HFF-Myc (cell line): ENCODE data around the gene INPP5J.

Experiments used
- DNase-seq: peaks from one replicate; pipeline ENCODE4 v3.0.0-alpha.2; 2011; ENCODE audit warnings: low read depth; ENCODE audit errors: extremely low read depth
- H3K4me3 ChIP-seq: replicated peaks from 2 replicates; pipeline ENCODE4 v1.5.1; 2011; ENCODE audit warnings: low read depth, mild to moderate bottlenecking, control low read depth, low read length
- TF ChIP-seq, protein P1 (sequence below): IDR thresholded peaks from 2 replicates; pipeline ENCODE4 v1.5.1; 2012; ENCODE audit warnings: mild to moderate bottlenecking, low read depth, low read length, control low read depth; ENCODE audit errors: missing control alignments

Gene INPP5J

GRCh38 chr22:31144223-31144622 is 21.5 kb downstream of the INPP5J start:
- no peak for DNase-seq
- no peak overlapping the region for H3K4me3 ChIP-seq
- TF ChIP-seq, protein P1, sequence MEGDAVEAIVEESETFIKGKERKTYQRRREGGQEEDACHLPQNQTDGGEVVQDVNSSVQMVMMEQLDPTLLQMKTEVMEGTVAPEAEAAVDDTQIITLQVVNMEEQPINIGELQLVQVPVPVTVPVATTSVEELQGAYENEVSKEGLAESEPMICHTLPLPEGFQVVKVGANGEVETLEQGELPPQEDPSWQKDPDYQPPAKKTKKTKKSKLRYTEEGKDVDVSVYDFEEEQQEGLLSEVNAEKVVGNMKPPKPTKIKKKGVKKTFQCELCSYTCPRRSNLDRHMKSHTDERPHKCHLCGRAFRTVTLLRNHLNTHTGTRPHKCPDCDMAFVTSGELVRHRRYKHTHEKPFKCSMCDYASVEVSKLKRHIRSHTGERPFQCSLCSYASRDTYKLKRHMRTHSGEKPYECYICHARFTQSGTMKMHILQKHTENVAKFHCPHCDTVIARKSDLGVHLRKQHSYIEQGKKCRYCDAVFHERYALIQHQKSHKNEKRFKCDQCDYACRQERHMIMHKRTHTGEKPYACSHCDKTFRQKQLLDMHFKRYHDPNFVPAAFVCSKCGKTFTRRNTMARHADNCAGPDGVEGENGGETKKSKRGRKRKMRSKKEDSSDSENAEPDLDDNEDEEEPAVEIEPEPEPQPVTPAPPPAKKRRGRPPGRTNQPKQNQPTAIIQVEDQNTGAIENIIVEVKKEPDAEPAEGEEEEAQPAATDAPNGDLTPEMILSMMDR: no peak

- no peak overlapping the region for H3K4me3 ChIP-seq
- TF ChIP-seq, protein P1: no peak
- DNase-seq: no peak
These were observed 25.7 kb downstream of the INPP5J start for GRCh38 chr22:31148488-31148887.

GRCh38 chr22:31148953-31149627 is 26.3 kb downstream of the INPP5J start:
- TF ChIP-seq, protein P1: peak; percentile 99
- DNase-seq: no peak
- no peak overlapping the region for H3K4me3 ChIP-seq

DNA sequence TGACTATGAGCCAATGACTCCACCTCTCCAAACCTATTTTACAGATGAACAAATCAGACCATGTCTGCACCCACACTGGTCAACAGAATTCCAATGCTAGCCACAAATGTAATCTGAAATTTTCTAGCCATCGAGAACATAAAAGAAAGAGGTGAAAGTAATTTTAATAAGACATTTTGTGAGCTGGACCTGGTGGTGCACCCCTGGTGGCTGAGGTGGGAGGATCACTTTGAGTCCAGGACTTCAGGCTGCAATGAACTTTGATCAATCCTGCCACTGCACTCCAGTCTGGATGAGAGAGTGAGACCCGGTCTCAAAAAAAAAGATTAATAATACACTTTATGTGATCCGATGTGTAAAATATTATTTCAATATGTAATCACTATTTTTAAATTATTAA is 27.8 kb downstream of the INPP5J start:
- TF ChIP-seq, protein P1: peak; percentile 39
- no peak overlapping the region for H3K4me3 ChIP-seq
- no peak for DNase-seq

GRCh38 chr22:31151872-31152271 is 29.1 kb downstream of the INPP5J start:
- H3K4me3 ChIP-seq: no peak overlapping the region
- TF ChIP-seq, protein P1: no peak
- no peak for DNase-seq

GRCh38 chr22:31153357-31153756 is 30.6 kb downstream of the INPP5J start:
- TF ChIP-seq, protein P1: no peak
- H3K4me3 ChIP-seq: no peak overlapping the region
- DNase-seq: no peak

- H3K4me3 ChIP-seq: no peak overlapping the region
- TF ChIP-seq, protein P1: no peak
- no peak for DNase-seq
These were observed 32.2 kb downstream of the INPP5J start for GRCh38 chr22:31154975-31155374.
